Osteocyte (in vitro differentiated cells): ENCODE data around the gene SPAG17. TPM values are rescaled to one million over a fixed set of nuclear protein-coding genes. Genes with fewer than 3 reads are reported as not detected.

Experiments used
- DNase-seq: peaks from one replicate; pipeline ENCODE4 v3.0.0; 2021; ENCODE audit warnings: mixed read lengths; ENCODE audit not compliant: unreplicated experiment; ENCODE audit errors: extremely low spot score
- H3K27ac Mint-ChIP-seq: one replicate; pipeline ENCODE4 v1.8.0; 2021; ENCODE audit warnings: mild to moderate bottlenecking, mixed read lengths; ENCODE audit not compliant: unreplicated experiment
- H3K27me3 Mint-ChIP-seq: one replicate; pipeline ENCODE4 v1.8.0; 2021; ENCODE audit warnings: mixed read lengths; ENCODE audit not compliant: unreplicated experiment
- H3K36me3 Mint-ChIP-seq: one replicate; pipeline ENCODE4 v1.8.0; 2021; ENCODE audit warnings: mixed read lengths; ENCODE audit not compliant: unreplicated experiment
- H3K4me1 Mint-ChIP-seq: one replicate; pipeline ENCODE4 v1.8.0; 2021; ENCODE audit warnings: mixed read lengths; ENCODE audit not compliant: unreplicated experiment
- H3K4me3 Mint-ChIP-seq: one replicate; pipeline ENCODE4 v1.8.0; 2021; ENCODE audit warnings: mild to moderate bottlenecking, moderate library complexity, mixed read lengths; ENCODE audit not compliant: unreplicated experiment
- H3K9me3 Mint-ChIP-seq: one replicate; pipeline ENCODE4 v1.8.0; 2021; ENCODE audit warnings: mixed read lengths; ENCODE audit not compliant: unreplicated experiment
- CTCF ChIP-seq: fragments of 200-600 bp; sonication (generic); IDR thresholded peaks from 2 replicates; pipeline ENCODE4 v1.5.0; 2021; ENCODE audit warnings: antibody characterized with exemption, mild to moderate bottlenecking, moderate library complexity
- total RNA-seq: library from RNA; stranded (reverse); gene quantifications from 2 replicates; pipeline ENCODE4 v1.2.1, GENCODE V29; 2021

SPAG17 gene
- total RNA-seq, 1 donor from 2014 or later: not detected

DNA sequence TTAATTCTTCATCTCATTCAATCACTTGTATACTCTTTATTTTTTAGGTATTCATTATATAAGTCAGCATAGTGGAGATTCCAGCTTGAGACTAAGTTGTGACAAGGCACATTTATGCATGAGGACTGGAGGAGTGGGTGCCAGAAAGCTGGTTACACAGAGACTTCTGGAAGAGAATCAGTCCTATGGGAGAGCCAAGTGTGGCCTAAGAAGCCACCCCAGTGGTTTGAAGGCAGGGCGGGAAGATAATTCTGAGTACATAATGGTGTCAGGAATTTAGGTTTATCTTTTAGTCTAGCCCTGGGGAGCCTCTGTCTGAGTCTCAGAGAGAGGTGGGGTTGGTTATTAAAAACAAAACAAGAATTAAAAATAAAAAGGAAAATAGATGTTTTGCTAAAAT is 83.0 kb downstream of the SPAG17 start:
- no peak for DNase-seq
- no peak overlapping the region for H3K4me3 Mint-ChIP-seq
- H3K36me3 Mint-ChIP-seq: no peaks in the 10 kb centered on the region
- H3K4me1 Mint-ChIP-seq: peaks cover 33% of the 10 kb centered on the region
- peaks cover 3% of the 10 kb centered on the region for H3K9me3 Mint-ChIP-seq
- peak overlapping the region; percentile 45 for H3K27ac Mint-ChIP-seq
- no peaks in the 10 kb centered on the region for H3K27me3 Mint-ChIP-seq
- TF ChIP-seq CTCF: no peak

DNA sequence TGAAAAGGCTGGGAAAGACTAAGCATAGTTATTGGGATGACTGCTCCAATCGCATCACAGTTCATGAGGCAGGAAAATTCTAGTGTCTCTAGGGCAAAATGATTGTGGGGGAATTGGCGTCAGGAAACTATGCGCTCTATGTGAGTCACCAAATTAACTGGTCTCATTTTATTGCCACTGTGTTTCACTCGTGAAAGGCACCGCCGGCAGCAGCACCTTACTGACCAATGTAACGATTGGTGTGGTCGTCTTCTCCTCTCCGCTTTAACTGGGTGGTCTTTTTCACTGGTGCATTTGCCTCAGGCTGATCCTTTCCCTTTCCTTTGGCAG is 83.5 kb downstream of the SPAG17 start:
- H3K27me3 Mint-ChIP-seq: no peaks in the 10 kb centered on the region
- no peak for TF ChIP-seq CTCF
- peaks cover 3% of the 10 kb centered on the region for H3K9me3 Mint-ChIP-seq
- peaks cover 33% of the 10 kb centered on the region for H3K4me1 Mint-ChIP-seq
- H3K36me3 Mint-ChIP-seq: no peaks in the 10 kb centered on the region
- peak overlapping the region; percentile 45 for H3K27ac Mint-ChIP-seq
- H3K4me3 Mint-ChIP-seq: no peak overlapping the region
- DNase-seq: no peak

DNA sequence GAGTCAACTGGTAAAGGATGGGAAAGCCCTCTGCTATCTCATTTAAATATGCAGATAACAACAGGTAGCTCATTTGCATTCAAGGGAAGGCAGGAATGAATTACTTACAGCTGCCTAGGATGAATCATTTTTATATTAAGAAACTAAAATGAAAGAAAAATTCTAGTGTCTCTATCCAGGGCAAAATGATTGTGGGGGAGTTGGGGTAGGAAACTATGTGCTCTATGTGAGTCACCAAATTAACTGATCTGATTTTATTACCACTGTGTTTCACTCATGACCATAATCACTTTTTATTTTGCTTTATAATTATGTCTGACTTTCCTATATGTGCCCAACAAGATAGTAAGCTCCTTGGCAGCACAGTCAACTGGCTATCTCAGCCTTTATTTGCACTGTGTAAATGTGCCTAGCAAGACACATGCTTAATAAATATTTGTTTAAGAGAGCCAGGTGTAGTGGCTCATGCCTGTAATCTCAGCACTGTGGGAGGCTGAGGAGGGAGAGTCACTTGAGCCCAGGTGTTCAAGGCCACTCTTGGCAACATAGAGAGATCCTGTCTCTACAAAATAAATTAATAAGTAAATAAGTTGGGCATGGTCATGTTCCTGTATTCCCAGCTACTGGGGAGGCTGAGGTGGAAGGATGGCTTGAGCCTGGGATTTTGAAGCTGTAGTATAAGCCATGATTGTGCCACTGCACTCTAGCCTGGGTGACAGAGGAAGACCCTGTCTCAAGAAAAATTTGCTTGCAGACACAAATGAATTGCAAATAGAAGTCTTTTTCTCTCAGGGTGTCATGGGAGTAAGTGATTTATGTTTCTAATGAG is 84.1 kb downstream of the SPAG17 start:
- no peak for DNase-seq
- H3K9me3 Mint-ChIP-seq: peaks cover 3% of the 10 kb centered on the region
- no peak overlapping the region for H3K4me3 Mint-ChIP-seq
- peaks cover 33% of the 10 kb centered on the region for H3K4me1 Mint-ChIP-seq
- H3K27me3 Mint-ChIP-seq: no peaks in the 10 kb centered on the region
- no peak for TF ChIP-seq CTCF
- peak overlapping the region; percentile 3 for H3K27ac Mint-ChIP-seq
- H3K36me3 Mint-ChIP-seq: no peaks in the 10 kb centered on the region

DNA sequence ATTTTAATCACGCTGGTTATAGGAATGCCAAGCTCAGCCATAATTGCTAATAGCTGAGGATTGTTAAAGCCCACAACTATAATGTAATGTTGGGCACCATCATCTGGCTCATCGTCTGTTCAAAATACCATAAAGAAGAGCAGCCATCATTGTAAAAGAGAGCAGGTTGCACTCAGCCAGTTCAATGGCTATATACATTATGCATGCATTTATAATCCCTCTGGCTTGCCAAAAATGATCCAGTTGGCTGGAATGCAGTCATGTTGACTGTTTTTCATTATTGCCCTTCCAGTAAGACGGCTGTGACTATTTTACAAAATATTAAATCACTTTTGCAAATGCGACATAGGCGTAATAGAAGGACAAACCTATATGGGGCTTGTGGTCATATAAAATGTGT is 85.3 kb downstream of the SPAG17 start:
- H3K36me3 Mint-ChIP-seq: no peaks in the 10 kb centered on the region
- H3K27me3 Mint-ChIP-seq: no peaks in the 10 kb centered on the region
- no peak overlapping the region for H3K4me3 Mint-ChIP-seq
- no peak for TF ChIP-seq CTCF
- no peak overlapping the region for H3K27ac Mint-ChIP-seq
- DNase-seq: no peak
- peaks cover 33% of the 10 kb centered on the region for H3K4me1 Mint-ChIP-seq
- H3K9me3 Mint-ChIP-seq: peaks cover 3% of the 10 kb centered on the region

- Mint-ChIP-seq H3K36me3 (no peaks in the 10 kb centered on the region), H3K27me3 (no peaks in the 10 kb centered on the region), H3K4me1 (peaks cover 32% of the 10 kb centered on the region), H3K9me3 (peaks cover 3% of the 10 kb centered on the region), H3K4me3 (no peak overlapping the region), H3K27ac (peak overlapping the region; percentile 58)
- no peak for DNase-seq
- TF ChIP-seq CTCF: no peak
Measured at GRCh38 chr1:118097622-118098348, 87.2 kb downstream of the SPAG17 start.
